ENCODE data around the gene CST4. TPM values are rescaled to one million over a fixed set of nuclear protein-coding genes. Genes with fewer than 3 reads are reported as not detected.

The CST4 gene
- total RNA-seq: 0.25 TPM in 1 of 2 replicates, not detected in the other

GRCh38 chr20:23688684-23689398 is at the start of gene CST4:
TSS of gene CST4 (minus strand) at chr20:23689038. CDS start at chr20:23688969, 69 bp downstream.

GRCh38 chr20:23637282-23638221 is 51.3 kb downstream of the CST4 start, which contains the start of gene CST3:
TSS of gene CST3 (minus strand) at chr20:23637955. CDS start at chr20:23637862, 93 bp downstream.

Other genes with a start within 250 kb of the CST4 start
- not detected in 2 replicates for gene CSTL1, start 249.4 kb downstream of the CST4 start, total RNA-seq
- gene CST11, start 236.2 kb downstream of the CST4 start, total RNA-seq: not detected in 2 replicates
- not detected in 2 replicates for gene CST8, start 197.9 kb downstream of the CST4 start, total RNA-seq
- gene CST9L, start 120.6 kb downstream of the CST4 start, total RNA-seq: not detected in 2 replicates
- gene CST9, start 83.1 kb downstream of the CST4 start, total RNA-seq: not detected in 2 replicates
- 489 and 519 TPM in 2 replicates for gene CST3, start 51.1 kb downstream of the CST4 start, total RNA-seq
- 0.80 and 1.3 TPM in 2 replicates for gene CST1, start 61.9 kb upstream of the CST4 start, total RNA-seq
- not detected in 2 replicates for gene CST2, start 137.7 kb upstream of the CST4 start, total RNA-seq
- gene CST5, start 190.7 kb upstream of the CST4 start, total RNA-seq: not detected in 2 replicates